CD4-positive, alpha-beta T cell treated with Interleukin-4 for 1 hour (primary cell): ENCODE results near the gene LETM1.

Experiments used
- DNase-seq, 2 donors: peaks; one replicate each; pipeline ENCODE4 v3.0.0-alpha.2; 2020 to 2022

LETM1 gene

DNA sequence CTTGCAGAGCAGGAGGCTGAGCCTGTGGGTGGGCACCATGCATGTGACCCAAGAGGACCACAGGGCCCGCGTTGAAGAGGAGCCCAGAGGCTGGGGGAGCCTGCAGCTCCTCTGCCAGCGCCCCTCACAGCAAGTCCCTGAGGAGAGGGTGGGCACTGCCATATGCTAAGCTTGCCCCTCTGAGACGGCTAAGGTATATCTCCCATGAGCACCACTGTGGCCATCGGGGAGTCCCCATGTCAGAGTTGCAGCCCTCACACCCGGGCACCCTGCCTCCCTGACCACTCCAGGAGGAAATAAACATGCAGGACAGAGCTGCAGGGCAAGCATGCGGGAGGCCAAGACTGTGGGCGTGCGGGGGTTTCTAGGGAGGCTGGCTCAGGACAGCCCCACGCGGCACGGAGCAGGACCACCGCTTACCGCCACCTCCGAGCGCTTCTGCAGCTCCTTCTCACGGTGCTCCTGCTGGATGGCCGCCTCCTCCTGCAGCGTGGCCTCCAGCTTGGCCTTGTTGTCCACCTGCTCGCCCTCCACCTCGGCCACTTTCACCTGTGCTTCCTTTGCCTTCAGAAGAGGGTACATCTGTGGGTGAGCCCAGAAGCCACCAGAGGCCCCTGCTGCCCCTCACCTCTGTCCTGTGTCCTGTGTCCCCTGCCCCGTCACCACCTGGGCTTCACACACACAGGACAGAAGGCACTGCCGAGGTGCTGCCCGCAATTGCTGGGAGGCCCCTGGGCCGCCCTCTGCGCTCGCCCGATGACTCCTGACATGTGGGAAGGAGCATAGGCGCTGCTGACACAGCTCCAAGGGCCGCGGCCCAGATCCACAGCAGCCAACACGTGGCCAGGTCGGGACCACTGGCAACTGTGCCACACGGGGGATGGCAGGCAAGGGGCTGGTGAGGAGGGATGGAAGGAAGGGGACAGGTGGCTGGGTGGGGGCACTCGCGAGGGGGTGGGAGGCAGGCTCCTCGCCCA, 33.1 kb downstream of the LETM1 start:
- DNase-seq, result no peak

DNA sequence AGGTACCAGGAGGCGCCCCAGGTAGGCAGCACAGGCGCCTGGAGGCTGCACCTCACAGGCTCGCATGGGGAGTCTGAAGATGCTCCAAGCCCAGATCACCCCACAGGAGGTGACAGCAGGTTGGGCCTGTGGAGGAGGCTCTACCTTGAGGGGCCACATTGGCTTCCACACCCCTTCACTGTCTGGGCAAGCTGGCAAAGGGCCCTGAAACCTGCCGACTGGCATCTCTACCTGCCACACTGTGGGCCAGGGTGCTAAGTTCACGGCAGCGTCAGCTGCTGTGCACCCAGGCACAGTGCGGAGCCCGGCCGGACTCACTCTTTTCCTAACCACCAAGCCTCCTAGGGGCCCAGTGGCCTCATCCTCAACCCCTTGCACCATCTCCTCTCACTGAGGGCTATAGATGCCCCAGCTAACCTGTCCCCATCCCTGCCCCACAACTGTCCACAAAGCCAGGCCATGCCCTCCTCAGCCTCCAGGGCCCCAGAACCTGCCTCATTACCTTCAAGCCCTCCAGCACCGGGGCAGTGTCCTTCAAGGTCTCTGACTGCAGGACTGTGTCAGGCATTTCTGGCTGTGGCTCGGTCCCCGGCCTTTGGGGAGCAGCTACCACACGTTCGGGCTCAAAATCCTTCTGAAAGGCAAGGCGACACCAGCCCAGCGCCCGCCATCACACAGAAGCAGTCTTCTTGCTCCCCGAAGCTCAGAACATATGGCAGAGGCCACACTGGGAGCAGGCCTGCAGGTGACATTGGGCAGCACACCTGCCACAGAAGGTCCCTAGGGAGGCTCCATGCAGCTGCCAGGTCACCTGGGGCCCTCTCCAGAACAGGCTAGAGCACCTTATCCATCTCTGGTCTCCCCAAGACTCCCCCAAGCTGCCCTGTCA, 34.0 kb downstream of the LETM1 start:
- DNase-seq, result no peak

DNA sequence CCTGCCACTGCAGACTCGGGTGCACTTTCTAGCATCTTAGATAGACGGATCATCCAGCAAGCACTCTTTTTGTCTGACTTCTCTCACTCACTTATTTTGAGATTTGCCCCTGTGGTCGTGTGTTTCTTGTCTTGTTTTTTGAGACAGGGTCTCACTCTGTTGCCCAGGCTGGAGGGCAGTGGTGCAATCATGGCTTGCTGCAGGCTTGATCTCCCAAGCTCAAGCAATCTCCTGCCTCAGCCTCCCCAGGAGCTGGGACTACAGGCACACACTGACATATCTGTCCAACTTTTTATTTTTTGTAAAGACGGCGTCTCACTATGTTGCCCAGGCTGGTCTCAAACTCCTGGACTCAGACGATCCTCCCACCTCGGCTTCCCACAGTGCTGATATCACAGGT, 36.1 kb downstream of the LETM1 start:
- DNase-seq, result no peak

DNA sequence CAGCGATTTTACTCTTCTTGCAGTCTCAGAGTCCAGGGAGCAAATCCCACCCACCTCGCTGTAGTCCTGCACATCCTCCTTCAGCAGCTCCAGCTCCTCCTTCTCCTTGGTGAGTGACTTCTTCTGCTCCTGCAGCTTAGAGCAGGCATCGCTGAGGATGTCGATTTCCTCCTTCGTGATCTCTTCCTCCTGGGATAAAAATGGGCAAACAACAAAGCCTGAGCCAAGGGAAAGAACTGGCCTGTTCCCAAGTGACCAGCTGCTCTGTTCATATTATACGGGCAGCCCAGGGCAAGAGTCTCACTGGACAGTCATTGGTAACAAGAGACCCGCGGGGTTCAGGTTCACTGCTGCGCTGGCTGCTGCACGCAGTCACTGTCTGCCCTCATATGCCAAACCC, 36.7 kb downstream of the LETM1 start:
- no peak for DNase-seq

DNA sequence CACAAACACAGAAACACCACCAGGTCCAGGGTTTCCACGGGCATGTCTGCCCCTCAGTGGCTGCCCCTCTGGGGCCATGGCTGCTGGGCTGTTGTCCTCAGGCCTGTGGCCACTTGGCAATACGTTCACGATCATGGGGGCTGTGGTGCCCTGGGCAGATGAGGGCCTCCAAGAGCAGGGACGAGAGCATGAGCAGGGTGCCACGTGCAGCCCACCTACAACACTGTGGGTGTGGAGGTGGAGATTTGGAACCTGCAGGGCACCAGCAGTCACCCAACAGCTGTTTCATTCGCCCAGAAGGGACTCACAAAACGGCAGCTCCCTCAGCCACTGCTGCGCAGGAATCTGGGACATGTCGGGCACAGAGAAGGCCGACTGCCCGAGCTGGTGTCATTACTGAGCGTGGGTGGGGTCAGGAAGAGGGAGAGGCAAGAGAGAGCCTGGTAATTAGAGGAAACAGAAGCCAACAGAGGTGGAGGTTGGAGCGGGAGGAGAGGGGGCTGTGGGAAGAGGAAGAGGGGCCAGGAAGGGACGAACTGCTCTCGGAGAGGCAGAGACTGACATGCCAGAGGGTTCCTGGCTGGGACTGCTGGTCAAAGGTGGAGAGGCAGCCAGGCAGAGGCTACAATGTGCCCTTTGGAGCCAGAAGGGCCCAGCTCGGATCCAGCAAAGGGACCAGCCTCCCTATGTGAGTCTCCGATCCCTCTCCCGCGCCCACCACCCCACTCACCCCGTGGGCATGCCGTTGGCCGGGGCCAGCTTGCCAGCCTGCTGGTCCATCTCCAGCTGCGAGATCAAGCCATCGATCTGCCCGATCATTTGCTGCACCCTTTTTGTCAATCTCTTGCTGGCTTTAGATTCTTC, 39.7 kb downstream of the LETM1 start:
- DNase-seq, result no peak

DNA sequence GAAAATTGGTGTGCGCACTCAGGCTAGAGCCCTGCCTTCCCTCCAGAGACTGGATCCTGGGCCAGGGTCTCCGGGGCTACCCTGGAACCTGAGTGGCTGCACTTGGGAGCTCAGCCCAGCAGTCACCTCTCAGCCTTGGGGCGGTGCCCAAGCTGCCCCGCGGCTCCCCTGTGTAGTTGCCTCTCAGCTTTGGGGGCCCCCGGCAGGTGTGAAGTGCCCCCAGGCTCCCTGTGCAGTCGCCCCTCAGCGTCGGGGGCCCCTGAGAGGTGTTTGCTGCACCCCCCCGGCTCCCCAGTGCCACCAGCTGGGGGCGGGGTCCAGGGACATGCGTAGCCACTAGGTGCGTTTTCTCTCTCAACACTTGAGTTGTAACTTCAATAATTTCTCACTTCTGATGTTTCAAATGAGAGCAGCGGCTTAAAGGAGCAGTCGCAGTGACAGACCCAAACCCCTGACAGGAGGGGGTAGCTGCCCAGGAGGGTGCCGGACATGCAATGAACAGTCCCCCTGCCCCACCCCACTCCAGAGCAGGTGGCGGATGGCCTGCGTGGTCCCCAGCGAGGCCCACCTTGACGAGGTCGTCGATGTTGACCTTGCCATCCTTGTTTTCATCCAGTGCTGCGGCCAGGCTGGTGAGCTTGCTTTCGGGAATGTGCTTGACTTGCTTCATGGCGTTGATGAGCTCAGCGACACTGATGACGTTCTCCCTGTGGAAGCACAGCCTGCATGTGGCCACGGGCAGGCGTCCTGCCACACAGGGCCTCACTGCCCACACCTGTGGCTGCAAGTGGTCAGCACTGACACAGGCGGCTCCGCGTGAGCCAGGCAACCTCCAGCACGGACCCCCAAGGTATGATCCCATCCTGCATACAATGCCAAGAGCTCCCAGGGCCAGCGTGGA, 40.6 kb downstream of the LETM1 start:
- no peak for DNase-seq

DNA sequence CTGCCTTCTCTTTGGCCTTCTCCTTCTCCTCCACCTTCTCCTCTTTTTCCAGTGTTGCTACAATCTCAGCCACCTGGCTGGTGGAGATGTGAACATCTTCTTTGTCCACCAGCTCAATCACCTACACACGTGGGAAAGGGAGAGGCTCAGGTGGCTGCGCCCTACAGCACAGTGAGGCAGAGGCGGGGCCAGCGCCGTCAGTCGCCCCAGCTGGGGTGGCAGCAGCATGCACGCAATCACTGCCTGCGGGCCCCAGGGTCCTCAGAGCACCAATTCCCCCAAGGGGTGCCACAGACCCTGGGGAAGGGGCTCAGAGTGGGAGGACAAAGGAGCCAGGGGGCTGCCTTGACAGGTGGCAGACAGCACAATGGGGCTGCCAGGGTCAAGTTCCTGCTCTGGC, 41.5 kb downstream of the LETM1 start:
- no peak for DNase-seq

DNA sequence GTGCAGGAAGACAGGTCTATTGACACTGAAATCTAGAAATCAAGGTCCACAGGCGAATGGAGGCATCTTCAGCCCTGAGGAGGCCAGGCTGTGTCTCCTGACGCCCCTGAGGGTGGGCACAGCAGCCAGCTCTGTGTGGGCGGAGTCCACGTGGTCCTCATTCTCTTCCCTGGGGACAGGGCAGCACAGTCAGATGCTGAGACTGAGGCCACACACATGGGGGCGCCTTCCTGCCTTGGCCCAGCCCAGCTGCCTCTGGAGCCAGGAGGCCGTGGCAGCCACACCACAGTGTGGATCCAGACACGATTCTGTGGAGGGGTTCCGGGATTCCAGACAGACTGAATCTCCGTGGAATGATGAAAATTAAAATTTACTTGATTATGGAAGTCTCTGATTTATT, 42.0 kb downstream of the LETM1 start:
- DNase-seq, result no peak

DNA sequence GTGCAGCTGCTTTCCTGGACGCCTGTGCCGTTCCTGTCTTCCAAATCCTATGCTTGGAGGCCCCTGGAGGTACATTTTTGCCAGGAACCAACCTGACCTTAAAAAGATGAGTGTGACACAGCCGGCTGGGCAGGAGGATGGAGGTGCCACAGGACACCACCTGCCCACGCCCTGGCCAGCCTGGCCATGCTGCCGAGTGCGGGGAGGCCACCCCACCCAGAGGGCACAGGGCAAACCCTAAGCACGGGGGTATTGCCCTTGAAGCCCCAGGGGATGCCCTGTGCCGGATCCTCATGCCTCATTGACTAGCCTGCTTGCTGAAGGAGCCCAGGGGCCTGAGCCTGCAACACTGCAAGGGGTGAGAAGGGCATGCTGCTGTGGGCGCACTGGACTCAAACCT, 42.7 kb downstream of the LETM1 start:
- no peak for DNase-seq

DNA sequence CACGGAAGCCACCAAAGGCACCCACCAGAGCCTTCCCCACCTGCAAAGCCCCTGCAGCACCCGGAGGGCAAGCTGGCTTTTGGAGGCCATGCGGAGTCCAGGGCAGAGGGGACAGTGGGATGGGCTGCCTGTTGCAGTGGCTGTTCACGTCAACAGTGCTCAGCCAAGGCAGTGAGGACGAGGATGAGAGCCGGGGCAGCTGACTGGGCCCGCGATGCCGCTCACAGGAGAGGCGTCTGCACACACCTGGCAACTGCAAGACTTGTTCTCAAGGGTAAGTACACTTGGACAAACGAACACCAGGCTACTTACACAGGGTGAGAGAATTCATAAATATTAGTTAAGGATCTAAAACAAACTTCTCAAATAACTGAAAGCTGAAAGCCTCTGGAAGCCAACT, 43.2 kb downstream of the LETM1 start:
- DNase-seq, result no peak

DNA sequence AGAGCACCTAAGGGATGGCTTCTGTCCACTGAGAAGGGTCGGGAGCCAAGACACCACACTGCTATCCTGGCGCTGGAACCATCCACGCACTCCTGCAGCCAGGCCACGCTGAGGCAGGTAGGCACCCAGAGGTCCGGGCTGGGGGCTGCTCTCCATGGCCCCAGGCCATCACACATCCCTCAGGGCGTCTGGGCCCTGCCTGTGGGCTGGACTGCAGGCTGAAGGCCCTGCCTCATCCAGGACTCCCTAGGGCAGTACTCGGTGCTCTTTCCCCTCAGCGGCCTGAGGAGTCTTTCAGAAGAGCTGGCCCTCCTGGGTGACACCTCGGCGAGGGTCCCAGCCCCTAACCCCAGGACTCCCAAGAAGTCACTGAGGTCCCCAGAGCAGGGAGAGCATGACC, 45.2 kb downstream of the LETM1 start:
- DNase-seq, result no peak

DNA sequence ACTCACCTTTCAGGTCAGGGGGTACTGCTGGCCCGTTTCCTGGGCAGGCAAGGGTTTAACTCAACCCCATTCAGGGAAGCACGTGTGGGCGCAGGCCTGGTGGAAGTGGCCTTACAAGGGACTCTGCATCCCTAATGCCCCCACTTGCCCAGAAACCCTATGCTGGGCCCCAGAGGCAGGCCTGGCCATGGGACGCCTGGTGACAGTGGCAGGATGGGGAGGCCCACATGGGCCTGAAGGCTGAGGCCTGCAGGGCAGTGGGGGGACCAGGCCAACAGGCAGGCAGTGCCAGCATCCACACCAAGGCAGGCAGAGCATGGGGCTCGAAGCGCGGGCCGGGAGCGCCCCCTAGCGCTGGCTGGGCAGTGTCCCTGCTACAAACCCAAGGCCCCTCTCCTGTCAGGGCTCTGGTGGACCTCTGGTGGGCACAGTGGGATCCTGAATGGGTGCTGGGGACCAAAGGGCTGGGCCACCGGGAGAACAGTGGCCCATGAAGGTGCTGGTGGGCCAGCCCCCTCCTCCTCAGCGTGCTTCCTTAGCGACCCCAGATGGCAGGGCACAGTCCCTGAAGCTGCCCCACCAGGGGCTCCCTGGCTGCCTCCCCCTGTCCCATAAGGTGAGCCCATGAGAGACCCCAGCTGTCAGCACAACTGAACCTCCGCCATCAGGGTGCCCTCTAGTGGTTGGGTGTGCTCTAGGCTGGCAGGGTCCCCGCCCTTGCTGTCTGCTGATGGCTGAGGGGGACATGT, 46.0 kb downstream of the LETM1 start:
- DNase-seq, result peak; percentile 60 to 65

DNA sequence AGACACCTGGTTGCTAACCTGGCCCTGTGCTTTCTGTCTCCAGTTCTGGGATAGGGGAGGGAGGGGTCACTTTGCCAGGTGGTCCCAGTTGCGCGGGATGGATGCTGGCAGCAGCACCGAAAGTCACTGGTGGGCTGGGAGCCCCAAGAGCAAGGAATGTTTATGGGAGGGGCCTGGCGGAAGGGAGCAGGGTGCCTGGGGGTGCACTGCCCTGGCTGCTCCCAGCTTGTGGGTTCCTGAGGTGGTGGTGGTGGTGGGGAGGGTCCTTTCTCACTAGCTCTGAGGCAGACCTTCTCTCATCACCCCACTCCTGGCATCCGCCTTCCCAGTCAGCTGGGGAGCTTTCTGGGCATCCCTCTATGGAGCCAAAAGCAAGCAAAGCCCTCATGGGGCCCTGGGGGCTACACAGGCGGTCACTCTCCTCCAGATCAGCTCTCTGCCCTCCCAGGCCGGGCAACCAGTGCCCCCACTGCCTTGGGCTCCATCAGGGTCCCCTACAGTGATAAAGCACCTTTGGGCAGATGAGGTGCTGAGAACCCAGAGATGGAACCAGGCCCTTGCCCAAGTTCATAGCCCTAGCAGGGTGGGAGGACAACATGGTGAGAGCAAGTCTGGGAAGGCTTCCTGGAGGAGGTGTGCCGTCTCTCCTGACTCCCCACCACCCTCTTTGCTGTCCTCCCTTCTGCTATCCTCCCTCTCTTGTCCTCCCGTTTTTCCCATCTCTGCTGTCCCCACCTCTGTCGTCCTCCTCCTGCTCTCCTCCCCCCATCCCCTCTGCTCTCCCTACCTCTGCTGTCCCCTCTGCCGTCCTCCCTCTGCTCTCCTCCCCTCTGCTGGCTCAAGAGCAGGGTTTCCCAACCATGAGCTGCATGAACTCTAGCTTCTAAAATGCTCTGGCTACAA, 46.9 kb downstream of the LETM1 start:
- DNase-seq, result no peak

DNA sequence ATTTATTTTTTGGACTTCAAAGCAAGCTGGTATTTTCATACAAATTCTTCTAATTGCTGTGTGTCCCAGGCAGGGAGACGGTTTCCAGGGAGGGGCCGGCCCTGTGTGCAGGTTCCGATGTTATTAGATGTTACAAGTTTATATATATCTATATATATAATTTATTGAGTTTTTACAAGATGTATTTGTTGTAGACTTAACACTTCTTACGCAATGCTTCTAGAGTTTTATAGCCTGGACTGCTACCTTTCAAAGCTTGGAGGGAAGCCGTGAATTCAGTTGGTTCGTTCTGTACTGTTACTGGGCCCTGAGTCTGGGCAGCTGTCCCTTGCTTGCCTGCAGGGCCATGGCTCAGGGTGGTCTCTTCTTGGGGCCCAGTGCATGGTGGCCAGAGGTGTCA, 47.6 kb downstream of the LETM1 start:
- DNase-seq, result no peak

DNA sequence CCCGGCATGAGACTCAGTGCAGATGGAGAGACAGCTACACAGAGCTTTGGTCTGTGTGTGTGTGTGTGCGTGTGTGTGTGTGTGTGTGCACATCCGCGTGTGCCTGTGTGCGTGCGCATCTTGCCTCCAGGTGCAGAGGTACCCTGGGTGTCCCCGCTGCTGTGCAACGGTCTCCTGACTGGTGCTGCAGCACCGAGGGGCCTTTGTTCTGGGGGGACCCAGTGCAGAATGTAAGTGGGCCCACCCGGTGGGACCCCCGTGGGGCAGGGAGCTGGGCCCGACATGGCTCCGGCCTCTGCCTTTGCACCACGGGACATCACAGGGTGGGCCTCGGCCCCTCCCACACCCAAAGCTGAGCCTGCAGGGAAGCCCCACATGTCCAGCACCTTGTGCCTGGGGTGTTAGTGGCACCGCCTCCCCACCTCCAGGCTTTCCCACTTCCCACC, 48.6 kb downstream of the LETM1 start:
- no peak for DNase-seq

DNA sequence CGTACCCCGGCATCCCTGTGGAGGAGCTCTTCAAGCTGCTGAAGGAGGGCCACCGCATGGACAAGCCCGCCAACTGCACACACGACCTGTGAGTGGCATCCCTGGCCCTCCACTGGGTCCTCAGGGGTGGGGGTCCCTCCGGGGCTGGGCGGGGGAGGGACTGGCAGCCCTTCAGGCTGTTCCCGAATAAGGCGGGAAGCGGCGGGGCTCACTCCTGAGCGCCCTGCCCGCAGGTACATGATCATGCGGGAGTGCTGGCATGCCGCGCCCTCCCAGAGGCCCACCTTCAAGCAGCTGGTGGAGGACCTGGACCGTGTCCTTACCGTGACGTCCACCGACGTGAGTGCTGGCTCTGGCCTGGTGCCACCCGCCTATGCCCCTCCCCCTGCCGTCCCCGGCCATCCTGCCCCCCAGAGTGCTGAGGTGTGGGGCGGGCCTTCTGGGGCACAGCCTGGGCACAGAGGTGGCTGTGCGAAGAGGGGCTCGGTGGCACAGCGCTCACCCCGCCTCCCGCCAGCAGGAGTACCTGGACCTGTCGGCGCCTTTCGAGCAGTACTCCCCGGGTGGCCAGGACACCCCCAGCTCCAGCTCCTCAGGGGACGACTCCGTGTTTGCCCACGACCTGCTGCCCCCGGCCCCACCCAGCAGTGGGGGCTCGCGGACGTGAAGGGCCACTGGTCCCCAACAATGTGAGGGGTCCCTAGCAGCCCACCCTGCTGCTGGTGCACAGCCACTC, 49.2 kb downstream of the LETM1 start:
- DNase-seq, result no peak

DNA sequence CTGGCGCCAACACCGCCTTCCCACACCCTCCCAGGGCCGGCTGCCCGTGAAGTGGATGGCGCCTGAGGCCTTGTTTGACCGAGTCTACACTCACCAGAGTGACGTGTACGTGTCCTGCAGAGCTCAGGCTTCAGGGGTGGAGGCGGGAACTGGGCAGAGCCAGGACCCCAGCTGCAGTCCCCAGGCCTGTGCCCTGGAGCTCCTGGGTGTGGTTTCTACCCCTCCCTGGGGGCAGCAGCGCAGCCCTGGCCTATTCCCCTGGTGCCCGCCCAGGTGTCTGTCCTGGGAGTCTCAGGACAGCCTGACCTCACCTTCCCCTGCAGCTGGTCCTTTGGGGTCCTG, 49.8 kb downstream of the LETM1 start:
- no peak for DNase-seq

DNA sequence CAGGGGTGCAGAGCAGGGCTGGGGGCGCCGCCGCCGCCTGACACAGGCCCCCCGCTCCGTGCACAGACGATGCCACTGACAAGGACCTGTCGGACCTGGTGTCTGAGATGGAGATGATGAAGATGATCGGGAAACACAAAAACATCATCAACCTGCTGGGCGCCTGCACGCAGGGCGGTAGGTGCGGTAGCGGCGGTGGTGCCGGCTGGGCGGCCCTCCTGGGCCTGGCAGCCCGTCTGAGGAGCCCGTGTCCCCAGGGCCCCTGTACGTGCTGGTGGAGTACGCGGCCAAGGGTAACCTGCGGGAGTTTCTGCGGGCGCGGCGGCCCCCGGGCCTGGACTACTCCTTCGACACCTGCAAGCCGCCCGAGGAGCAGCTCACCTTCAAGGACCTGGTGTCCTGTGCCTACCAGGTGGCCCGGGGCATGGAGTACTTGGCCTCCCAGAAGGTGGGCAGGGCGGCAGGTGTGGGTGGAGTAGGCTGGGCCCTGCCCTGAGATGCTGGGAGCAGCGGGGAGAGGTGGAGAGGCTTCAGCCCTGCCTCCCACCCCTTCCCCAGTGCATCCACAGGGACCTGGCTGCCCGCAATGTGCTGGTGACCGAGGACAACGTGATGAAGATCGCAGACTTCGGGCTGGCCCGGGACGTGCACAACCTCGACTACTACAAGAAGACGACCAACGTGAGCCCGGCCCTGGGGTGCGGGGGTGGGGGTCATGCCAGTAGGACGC, 50.3 kb downstream of the LETM1 start:
- no peak for DNase-seq
